K562 (cell line): ENCODE data around the gene LRP1B. TPM values are rescaled to one million over a fixed set of nuclear protein-coding genes. Genes with fewer than 3 reads are reported as not detected.

ENCODE experiments used
- ATAC-seq: fragments of 200-7000 bp; cut with Tn5 transposase; 3 replicates; pipeline ENCODE4 v1.9.1; 2020; ENCODE audit warnings: moderate library complexity
- BruUV-seq: library from RNA; stranded (reverse); fragments of 400-500 nt; replicated peaks from 2 replicates; lab custom pipeline; 2021; lab: Mats Ljungman, UMichigan
- CTCF ChIA-PET: fragments of 300-600 bp; formaldehyde crosslinking; extraction: SDS; loops from one replicate; lab custom pipeline; 2021; ENCODE audit warnings: low intra/inter-chr PET ratio; lab: Yijun Ruan, JAX
- POLR2A ChIA-PET: fragments of 300-600, 350-650 bp; sonication (Branson Sonifier 250); formaldehyde crosslinking; extraction: SDS; loops from one replicate; lab custom pipeline; 2021; ENCODE audit warnings: antibody characterized with exemption, inconsistent platforms; lab: Yijun Ruan, JAX
- DNase-seq, 4 experiments: peaks; one replicate each; pipeline versions ENCODE4 v3.0.0 to v3.0.0-alpha.2; 2011 to 2018; ENCODE audit warnings: low spot score in 3 of 4, mixed read lengths in 3 of 4; ENCODE audit errors: extremely low read depth in 1 of 4
- FAIRE-seq: peaks from 2 replicates; lab custom pipeline; 2011; peaks lifted over from hg19 to GRCh38; lab: Jason Lieb, UNC
- H2AFZ ChIP-seq: 2 replicates; pipeline ENCODE4 v1.6.0; 2011; ENCODE audit warnings: low read depth, low read length, control low read depth, inconsistent platforms
- H3K27ac ChIP-seq: fragments of 200-600 bp; 3 replicates; pipeline ENCODE4 v1.8.0; 2011; ENCODE audit warnings: low read depth, mild to moderate bottlenecking, control low read depth, inconsistent platforms, low read length, moderate library complexity, mixed read lengths; ENCODE audit errors: extremely low read depth
- H3K27me3 ChIP-seq, 2 experiments: fragments of 300-600 bp in 1 of 2; 2 replicates in 1 of 2; 3 replicates in 1 of 2; pipeline versions ENCODE4 v1.6.0 to v1.8.0; 2011; ENCODE audit warnings: inconsistent platforms in 2 of 2, low read length in 2 of 2, mild to moderate bottlenecking in 1 of 2, mixed read lengths in 1 of 2, moderate library complexity in 1 of 2; ENCODE audit not compliant: control insufficient read depth in 2 of 2, insufficient read depth in 2 of 2
- H3K36me3 ChIP-seq: fragments of 300-600 bp; 3 replicates; pipeline ENCODE4 v1.8.0; 2011; ENCODE audit warnings: mild to moderate bottlenecking, low read length, inconsistent platforms; ENCODE audit not compliant: control insufficient read depth, insufficient read depth
- H3K4me1 ChIP-seq, 2 experiments: fragments of 200-600 bp in 1 of 2; replicated peaks in 1 of 2; 2 replicates in 1 of 2; 3 replicates in 1 of 2; pipeline versions ENCODE4 v1.5.1 to v1.8.0; 2011; ENCODE audit warnings: inconsistent platforms in 2 of 2, low read length in 2 of 2, mild to moderate bottlenecking in 1 of 2, mixed read lengths in 1 of 2, moderate library complexity in 1 of 2; ENCODE audit not compliant: control insufficient read depth in 2 of 2, insufficient read depth in 2 of 2
- H3K4me2 ChIP-seq: 2 replicates; pipeline ENCODE4 v1.6.1; 2011; ENCODE audit warnings: low read length, control low read depth, inconsistent platforms, mixed read lengths; ENCODE audit not compliant: insufficient read depth
- H3K4me3 ChIP-seq: fragments of 200-600 bp; sonication (generic), shearing (Covaris generic); 2 replicates; pipeline ENCODE4 v1.5.1; 2016; ENCODE audit warnings: control low read depth, inconsistent platforms
- H3K79me2 ChIP-seq: fragments of 200-600 bp; 3 replicates; pipeline ENCODE4 v1.8.0; 2011; ENCODE audit warnings: low read length, inconsistent platforms; ENCODE audit not compliant: control insufficient read depth, insufficient read depth
- H3K9ac ChIP-seq, 2 experiments: 2 replicates each; pipeline versions ENCODE4 v1.6.0 to v1.6.1; 2011; ENCODE audit warnings: low read depth in 2 of 2, low read length in 2 of 2, control low read depth in 1 of 2, inconsistent platforms in 1 of 2, mild to moderate bottlenecking in 1 of 2, mixed read lengths in 1 of 2; ENCODE audit not compliant: insufficient read depth in 1 of 2
- H3K9me1 ChIP-seq: one replicate; pipeline ENCODE4 v1.6.0; 2011; ENCODE audit warnings: inconsistent platforms, mild to moderate bottlenecking, low read length, moderate library complexity; ENCODE audit not compliant: control insufficient read depth, insufficient read depth
- H3K9me3 ChIP-seq: replicated peaks from 2 replicates; pipeline ENCODE4 v1.5.1; 2011; ENCODE audit warnings: low read depth, low read length, inconsistent platforms; ENCODE audit not compliant: control insufficient read depth, insufficient read depth
- H4K20me1 ChIP-seq: replicated peaks from 2 replicates; pipeline ENCODE4 v1.6.1; 2011; ENCODE audit warnings: low read length, inconsistent platforms, mixed read lengths; ENCODE audit not compliant: control insufficient read depth, insufficient read depth
- ARNT ChIP-seq, 2 experiments: fragments of 450-650 bp; IDR thresholded peaks; 2 replicates each; pipeline ENCODE4 v1.6.1; 2016; ENCODE audit warnings: mild to moderate bottlenecking in 1 of 2
- GTF2E2 ChIP-seq: fragments of 200-800 bp; sonication (Bioruptor generic); IDR thresholded peaks from 2 replicates; pipeline ENCODE4 v1.6.1; 2016; ENCODE audit warnings: missing genetic modification characterization, missing compliant biosample characterization
- MAZ ChIP-seq, 2 experiments: fragments of 450-650 bp in 1 of 2; sonication (generic) in 1 of 2; formaldehyde crosslinking; IDR thresholded peaks in 1 of 2; conservative IDR thresholded peaks in 1 of 2; 2 replicates each; pipeline versions ENCODE4 v1.4.0 to v1.5.0; 2020; ENCODE audit warnings: mild to moderate bottlenecking in 1 of 2, missing genetic modification reagents in 1 of 2
- RBM15 ChIP-seq: fragments of 200-400 bp; formaldehyde crosslinking; IDR thresholded peaks from 2 replicates; pipeline ENCODE4 v1.6.1; 2018; ENCODE audit warnings: mild to moderate bottlenecking, low read length, moderate library complexity; ENCODE audit not compliant: insufficient read depth
- SIN3B ChIP-seq: fragments of 450-650 bp; IDR thresholded peaks from 2 replicates; pipeline ENCODE4 v1.6.1; 2017; ENCODE audit warnings: low read depth, mild to moderate bottlenecking, moderate library complexity
- in situ Hi-C: fragments of 300-500 bp; cut with MboI; formaldehyde crosslinking; loops from 4 replicates; pipeline ENCODE4 v1.15.0; 2018; ENCODE audit warnings: inconsistent platforms, mixed read lengths
- intact Hi-C: fragments of 100-400 bp; cut with micrococcal nuclease; formaldehyde crosslinking; loops from 2 replicates; pipeline ENCODE4 v1.14.2; 2022
- polyA plus RNA-seq, 8 experiments: library from polyadenylated mRNA; depleted of rRNA in 4 of 8; stranded (reverse) in 5 of 8; unstranded in 3 of 8; fragments of >200 nt; fragmentation: Nextera tagmentation in 2 of 8; fragmentation: Illumina TruSeq in 1 of 8; extraction: Ambion mirVana in 2 of 8; extraction: Trizol in 1 of 8; gene quantifications; 2 replicates each; pipeline versions ENCODE4 v1.2.1 to v1.2.3, GENCODE V29; 2011 to 2014; ENCODE audit warnings: inconsistent platforms in 1 of 8, missing spikeins in 1 of 8
- total RNA-seq, 7 experiments: library from RNA; depleted of rRNA in 6 of 7; stranded (reverse); fragments of >200 nt in 6 of 7; fragmentation: Illumina TruSeq in 2 of 7; extraction: Trizol in 2 of 7; gene quantifications; 2 replicates each; pipeline versions ENCODE4 v1.2.1 to v1.2.3, GENCODE V29; 2011 to 2021; ENCODE audit warnings: low replicate concordance in 1 of 7
- TF ChIP-seq, protein P1 (sequence below): fragments of 450-650 bp; IDR thresholded peaks from 2 replicates; pipeline ENCODE4 v1.6.1; 2014; ENCODE audit warnings: low read depth, mild to moderate bottlenecking, moderate library complexity, borderline replicate concordance

LRP1B gene
- total and polyA plus RNA-seq, 9 of the 15 experiments (the other 6 are each of a cell fraction or from before 2014, with no cell fraction given) = not detected

GRCh38 chr2:140695155-140695554, 1435.7 kb downstream of the LRP1B start (continued):
- TF ChIP-seq, protein P1, sequence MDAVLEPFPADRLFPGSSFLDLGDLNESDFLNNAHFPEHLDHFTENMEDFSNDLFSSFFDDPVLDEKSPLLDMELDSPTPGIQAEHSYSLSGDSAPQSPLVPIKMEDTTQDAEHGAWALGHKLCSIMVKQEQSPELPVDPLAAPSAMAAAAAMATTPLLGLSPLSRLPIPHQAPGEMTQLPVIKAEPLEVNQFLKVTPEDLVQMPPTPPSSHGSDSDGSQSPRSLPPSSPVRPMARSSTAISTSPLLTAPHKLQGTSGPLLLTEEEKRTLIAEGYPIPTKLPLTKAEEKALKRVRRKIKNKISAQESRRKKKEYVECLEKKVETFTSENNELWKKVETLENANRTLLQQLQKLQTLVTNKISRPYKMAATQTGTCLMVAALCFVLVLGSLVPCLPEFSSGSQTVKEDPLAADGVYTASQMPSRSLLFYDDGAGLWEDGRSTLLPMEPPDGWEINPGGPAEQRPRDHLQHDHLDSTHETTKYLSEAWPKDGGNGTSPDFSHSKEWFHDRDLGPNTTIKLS = no peak

DNA sequence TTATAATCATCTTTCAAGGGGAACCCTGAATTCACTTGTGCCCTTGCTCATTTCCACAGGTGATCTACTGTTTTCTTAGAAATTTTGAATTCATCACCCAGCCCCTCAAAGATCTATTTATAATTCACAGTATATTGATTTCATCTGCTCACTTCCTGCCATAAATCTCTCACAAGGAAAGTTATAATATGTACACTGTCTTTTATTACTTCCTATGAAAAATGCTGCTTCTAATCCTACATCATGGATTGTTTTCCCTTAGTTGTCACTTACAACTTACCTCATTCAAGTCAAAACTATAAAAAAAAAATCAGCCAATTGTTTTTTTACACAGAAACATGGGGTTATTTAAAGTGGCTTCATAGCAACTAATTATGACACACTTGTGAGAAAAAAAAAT, 1443.0 kb downstream of the LRP1B start:
- Histone ChIP-seq H3K79me2 (no peaks in the 10 kb centered on the region), H3K27ac (no peak overlapping the region), H3K9me3 (peaks cover 2% of the 10 kb centered on the region; the same call in 1 of the 2 replicates), H3K4me3 (no peak overlapping the region), H2AFZ (no peak overlapping the region), H3K36me3 (no peaks in the 10 kb centered on the region), H3K27me3 (no peaks in the 10 kb centered on the region), H3K4me1 (no peaks in the 10 kb centered on the region), H3K9ac (no peak overlapping the region), H3K9me1 (no peaks in the 10 kb centered on the region), H3K4me2 (no peak overlapping the region), H4K20me1 (no peaks in the 10 kb centered on the region)
- CTCF ChIA-PET = no interaction called here
- no peak for DNase-seq
- BruUV-seq = no TSS peak
- POLR2A ChIA-PET = no interaction called here
- no peak for FAIRE-seq
- in situ Hi-C loops = no loop called here
- intact Hi-C loops = no loop called here
- ATAC-seq = no peak
- no peak for TF ChIP-seq SIN3B
- TF ChIP-seq MAZ (CRISPR knock-in tag; conservative IDR thresholded peaks at IDR 0.05 in 1 of 2, IDR thresholded peaks at IDR 0.05 in 1 of 2) = no peak
- no peak for TF ChIP-seq RBM15
- TF ChIP-seq ARNT (IDR thresholded peaks at IDR 0.05) = no peak
- no peak for TF ChIP-seq GTF2E2 (tag)
